ENCODE results near the gene KCNH8. TPM values are rescaled to one million over a fixed set of nuclear protein-coding genes. Genes with fewer than 3 reads are reported as not detected.

The KCNH8 gene
- total RNA-seq, 1 donor, result not detected

DNA sequence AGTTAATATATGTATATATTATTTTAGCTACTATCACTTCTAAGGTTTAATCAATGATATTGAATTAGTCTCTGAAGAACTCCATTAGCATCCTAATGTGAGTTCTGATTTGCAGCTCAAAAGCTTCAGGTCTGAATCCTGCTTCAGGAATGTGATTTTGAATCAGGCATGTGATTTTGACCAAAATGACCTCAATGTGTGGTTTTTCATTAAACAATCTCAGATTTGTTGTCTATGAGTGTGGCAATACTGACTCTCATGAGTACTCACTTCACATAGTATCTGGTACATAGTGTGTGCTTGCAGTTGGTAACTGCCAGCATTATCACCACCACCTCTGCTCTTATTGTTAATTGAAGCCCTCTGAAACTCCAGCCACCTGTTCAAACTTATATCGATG lies 251.0 kb downstream of the KCNH8 start:
- Histone ChIP-seq H3K27me3 (ENCODE audit: insufficient read depth, low read length) (no peaks in the 10 kb centered on the region), H3K79me2 (ENCODE audit: insufficient read depth, low read length) (no peaks in the 10 kb centered on the region), H4K20me1 (ENCODE audit: insufficient read depth, low read length) (no peaks in the 10 kb centered on the region), H3K4me2 (ENCODE audit: insufficient read depth, low read length) (no peak overlapping the region), H3K36me3 (ENCODE audit: insufficient read depth, low read length) (no peaks in the 10 kb centered on the region), H3K4me1 (ENCODE audit: insufficient read depth, low read length) (no peaks in the 10 kb centered on the region), H3K4me3 (ENCODE audit: insufficient read depth, low read length) (no peak overlapping the region), H3K9me3 (ENCODE audit: low read depth, low read length) (no peaks in the 10 kb centered on the region), H2AFZ (ENCODE audit: low read length) (no peak overlapping the region), H3K27ac (ENCODE audit: low read depth, low read length) (no peak overlapping the region)
- no peak for DNase-seq (ENCODE audit: insufficient read length, low spot score, missing footprints)
- TF ChIP-seq, protein P1, sequence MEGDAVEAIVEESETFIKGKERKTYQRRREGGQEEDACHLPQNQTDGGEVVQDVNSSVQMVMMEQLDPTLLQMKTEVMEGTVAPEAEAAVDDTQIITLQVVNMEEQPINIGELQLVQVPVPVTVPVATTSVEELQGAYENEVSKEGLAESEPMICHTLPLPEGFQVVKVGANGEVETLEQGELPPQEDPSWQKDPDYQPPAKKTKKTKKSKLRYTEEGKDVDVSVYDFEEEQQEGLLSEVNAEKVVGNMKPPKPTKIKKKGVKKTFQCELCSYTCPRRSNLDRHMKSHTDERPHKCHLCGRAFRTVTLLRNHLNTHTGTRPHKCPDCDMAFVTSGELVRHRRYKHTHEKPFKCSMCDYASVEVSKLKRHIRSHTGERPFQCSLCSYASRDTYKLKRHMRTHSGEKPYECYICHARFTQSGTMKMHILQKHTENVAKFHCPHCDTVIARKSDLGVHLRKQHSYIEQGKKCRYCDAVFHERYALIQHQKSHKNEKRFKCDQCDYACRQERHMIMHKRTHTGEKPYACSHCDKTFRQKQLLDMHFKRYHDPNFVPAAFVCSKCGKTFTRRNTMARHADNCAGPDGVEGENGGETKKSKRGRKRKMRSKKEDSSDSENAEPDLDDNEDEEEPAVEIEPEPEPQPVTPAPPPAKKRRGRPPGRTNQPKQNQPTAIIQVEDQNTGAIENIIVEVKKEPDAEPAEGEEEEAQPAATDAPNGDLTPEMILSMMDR (IDR thresholded peaks at IDR 0.05; ENCODE audit: extremely low read depth, low read depth, low read length), result no peak

DNA sequence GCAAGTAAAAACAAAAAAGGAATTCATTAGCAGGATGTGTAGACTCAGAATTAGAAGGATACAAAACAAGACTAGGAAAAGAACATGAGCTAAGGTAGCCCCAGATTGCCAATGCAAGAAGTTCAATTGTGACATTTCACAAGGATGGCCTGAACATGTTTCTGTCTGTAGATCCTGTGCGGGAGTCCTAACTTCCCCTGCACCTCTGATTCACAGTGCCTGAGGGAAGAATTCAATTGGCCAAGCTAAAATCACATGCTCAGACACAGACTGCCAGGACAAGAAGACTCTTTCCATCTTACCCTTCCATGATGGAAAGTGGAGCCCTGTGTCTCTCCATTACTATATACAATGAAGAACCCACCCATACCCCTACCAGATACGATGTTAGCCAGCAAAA lies 251.5 kb downstream of the KCNH8 start:
- no peak overlapping the region for H3K4me2 ChIP-seq (ENCODE audit: insufficient read depth, low read length)
- H3K27ac ChIP-seq (ENCODE audit: low read depth, low read length), result no peak overlapping the region
- no peak for DNase-seq (ENCODE audit: insufficient read length, low spot score, missing footprints)
- H3K36me3 ChIP-seq (ENCODE audit: insufficient read depth, low read length), result no peaks in the 10 kb centered on the region
- H3K4me3 ChIP-seq (ENCODE audit: insufficient read depth, low read length), result no peak overlapping the region
- H3K9me3 ChIP-seq (ENCODE audit: low read depth, low read length), result no peaks in the 10 kb centered on the region
- H3K79me2 ChIP-seq (ENCODE audit: insufficient read depth, low read length), result no peaks in the 10 kb centered on the region
- H3K4me1 ChIP-seq (ENCODE audit: insufficient read depth, low read length), result no peaks in the 10 kb centered on the region
- TF ChIP-seq, protein P1 (IDR thresholded peaks at IDR 0.05; ENCODE audit: extremely low read depth, low read depth, low read length), result no peak
- H2AFZ ChIP-seq (ENCODE audit: low read length), result no peak overlapping the region
- H3K27me3 ChIP-seq (ENCODE audit: insufficient read depth, low read length), result no peaks in the 10 kb centered on the region
- no peaks in the 10 kb centered on the region for H4K20me1 ChIP-seq (ENCODE audit: insufficient read depth, low read length)

DNA sequence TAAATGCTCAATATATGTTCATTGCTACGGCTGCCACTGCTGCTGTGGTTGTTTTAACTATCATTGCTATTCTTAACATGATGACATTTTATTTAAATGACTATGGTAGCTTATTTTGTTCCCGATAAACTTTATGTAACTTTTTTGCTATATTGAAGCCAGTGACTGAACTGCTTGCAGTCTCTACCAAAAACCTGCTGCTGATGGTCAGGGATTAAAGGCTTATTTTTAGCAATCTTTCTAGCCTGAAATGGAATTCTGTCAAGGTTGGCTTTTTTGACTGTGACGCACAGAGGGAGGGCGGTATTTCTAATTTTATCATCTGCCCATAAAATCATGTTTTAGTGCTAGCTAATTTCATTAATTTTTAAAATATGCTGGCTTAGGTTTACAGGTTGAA lies 271.8 kb downstream of the KCNH8 start:
- DNase-seq (ENCODE audit: insufficient read length, low spot score, missing footprints), result no peak
- H3K4me3 ChIP-seq (ENCODE audit: insufficient read depth, low read length), result no peak overlapping the region
- H3K79me2 ChIP-seq (ENCODE audit: insufficient read depth, low read length), result no peaks in the 10 kb centered on the region
- H3K27me3 ChIP-seq (ENCODE audit: insufficient read depth, low read length), result no peaks in the 10 kb centered on the region
- no peaks in the 10 kb centered on the region for H3K4me1 ChIP-seq (ENCODE audit: insufficient read depth, low read length)
- no peaks in the 10 kb centered on the region for H3K9me3 ChIP-seq (ENCODE audit: low read depth, low read length)
- H4K20me1 ChIP-seq (ENCODE audit: insufficient read depth, low read length), result no peaks in the 10 kb centered on the region
- TF ChIP-seq, protein P1 (IDR thresholded peaks at IDR 0.05; ENCODE audit: extremely low read depth, low read depth, low read length), result no peak
- no peak overlapping the region for H3K4me2 ChIP-seq (ENCODE audit: insufficient read depth, low read length)
- H2AFZ ChIP-seq (ENCODE audit: low read length), result no peak overlapping the region
- H3K27ac ChIP-seq (ENCODE audit: low read depth, low read length), result no peak overlapping the region
- no peaks in the 10 kb centered on the region for H3K36me3 ChIP-seq (ENCODE audit: insufficient read depth, low read length)

DNA sequence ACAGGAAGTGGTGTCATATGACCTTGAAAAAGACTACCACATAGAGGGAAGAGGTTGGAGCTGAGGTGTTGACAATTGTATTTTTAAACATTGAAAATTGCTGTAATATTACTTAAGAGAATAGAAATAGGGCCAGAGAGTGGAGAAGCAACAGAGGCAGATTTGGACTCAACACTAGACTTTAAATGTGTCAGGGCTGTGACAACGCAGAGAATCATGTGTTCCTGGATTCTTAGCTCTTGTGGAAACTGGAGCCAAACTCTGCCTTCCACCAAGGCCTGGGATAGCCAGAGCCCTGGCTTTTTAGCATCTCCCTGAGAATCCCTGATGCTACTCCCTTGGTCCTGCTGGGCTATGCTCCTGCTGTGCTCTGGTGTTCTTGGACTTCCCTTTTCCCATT lies 277.5 kb downstream of the KCNH8 start:
- TF ChIP-seq, protein P1 (IDR thresholded peaks at IDR 0.05; ENCODE audit: extremely low read depth, low read depth, low read length), result no peak
- Histone ChIP-seq H3K9me3 (ENCODE audit: low read depth, low read length) (no peaks in the 10 kb centered on the region), H2AFZ (ENCODE audit: low read length) (no peak overlapping the region), H3K79me2 (ENCODE audit: insufficient read depth, low read length) (no peaks in the 10 kb centered on the region), H4K20me1 (ENCODE audit: insufficient read depth, low read length) (no peaks in the 10 kb centered on the region), H3K4me2 (ENCODE audit: insufficient read depth, low read length) (no peak overlapping the region), H3K4me1 (ENCODE audit: insufficient read depth, low read length) (no peaks in the 10 kb centered on the region), H3K36me3 (ENCODE audit: insufficient read depth, low read length) (no peaks in the 10 kb centered on the region), H3K27me3 (ENCODE audit: insufficient read depth, low read length) (no peaks in the 10 kb centered on the region), H3K4me3 (ENCODE audit: insufficient read depth, low read length) (no peak overlapping the region), H3K27ac (ENCODE audit: low read depth, low read length) (no peak overlapping the region)
- no peak for DNase-seq (ENCODE audit: insufficient read length, low spot score, missing footprints)

Measured in osteoblast (primary cell).